WERI-Rb-1 (cell line): Measurements from ENCODE around the gene SPATC1L.
A peak's percentile ranks its signal among the peaks of the same experiment; 100 is the strongest.

Experiments
- DNase-seq: peaks from one replicate; pipeline ENCODE4 v3.0.0-alpha.2; 2020
- H3K27ac ChIP-seq: fragments of 250-450 bp; sonication (Bioruptor Pico); 2 replicates; pipeline ENCODE4 v1.5.1; 2020; ENCODE audit warnings: mild to moderate bottlenecking, moderate library complexity
- H3K27me3 ChIP-seq: fragments of 250-450 bp; sonication (Bioruptor Pico); 2 replicates; pipeline ENCODE4 v1.5.1; 2021; ENCODE audit warnings: mild to moderate bottlenecking, low read depth, moderate library complexity; ENCODE audit not compliant: insufficient read depth, severe bottlenecking
- H3K36me3 ChIP-seq: fragments of 250-450 bp; sonication (Bioruptor Pico); 2 replicates; pipeline ENCODE4 v1.5.1; 2020; ENCODE audit warnings: mild to moderate bottlenecking, moderate library complexity
- H3K4me3 ChIP-seq: 2 replicates; pipeline ENCODE4 v1.5.1; 2011; ENCODE audit warnings: low read depth, mild to moderate bottlenecking, control low read depth, low read length
- H3K9me3 ChIP-seq: fragments of 250-450 bp; sonication (Bioruptor Pico); 2 replicates; pipeline ENCODE4 v1.5.1; 2021; ENCODE audit warnings: mild to moderate bottlenecking, moderate library complexity; ENCODE audit not compliant: severe bottlenecking
- CTCF ChIP-seq: IDR thresholded peaks from 2 replicates; pipeline ENCODE4 v1.5.1; 2011; ENCODE audit warnings: low read depth, mild to moderate bottlenecking, control low read depth, inconsistent platforms, low read length

The SPATC1L gene

GRCh38 chr21:46126309-46127238 lies 57.7 kb downstream of the SPATC1L start:
- H3K27me3 ChIP-seq = no peaks in the 10 kb centered on the region
- no peaks in the 10 kb centered on the region for H3K9me3 ChIP-seq
- H3K36me3 ChIP-seq = peaks cover 17% of the 10 kb centered on the region
- DNase-seq = peak; percentile 7
- no peak overlapping the region for H3K27ac ChIP-seq
- no peak overlapping the region for H3K4me3 ChIP-seq
- TF ChIP-seq CTCF = no peak

GRCh38 chr21:46125846-46126301 lies 58.4 kb downstream of the SPATC1L start:
- peak; percentile 6 for DNase-seq
- peaks cover 23% of the 10 kb centered on the region for H3K36me3 ChIP-seq
- no peak overlapping the region for H3K27ac ChIP-seq
- H3K9me3 ChIP-seq = no peaks in the 10 kb centered on the region
- H3K27me3 ChIP-seq = no peaks in the 10 kb centered on the region
- no peak overlapping the region for H3K4me3 ChIP-seq
- no peak for TF ChIP-seq CTCF

- Histone ChIP-seq H3K4me3 (no peak overlapping the region), H3K9me3 (no peaks in the 10 kb centered on the region), H3K36me3 (peaks cover 25% of the 10 kb centered on the region), H3K27ac (no peak overlapping the region), H3K27me3 (no peaks in the 10 kb centered on the region)
- DNase-seq = peak; percentile 6
- TF ChIP-seq CTCF = no peak
These were observed 59.1 kb downstream of the SPATC1L start for GRCh38 chr21:46124926-46125845.

GRCh38 chr21:46124083-46124925 lies 60.0 kb downstream of the SPATC1L start:
- no peaks in the 10 kb centered on the region for H3K9me3 ChIP-seq
- DNase-seq = peak; percentile 7
- peaks cover 25% of the 10 kb centered on the region for H3K36me3 ChIP-seq
- no peaks in the 10 kb centered on the region for H3K27me3 ChIP-seq
- H3K27ac ChIP-seq = no peak overlapping the region
- TF ChIP-seq CTCF = no peak
- H3K4me3 ChIP-seq = no peak overlapping the region
